GM12891 (cell line): ENCODE results near the gene EPHX1.

Experiments used
- DNase-seq: peaks from one replicate; pipeline ENCODE4 v3.0.0; 2011; ENCODE audit warnings: low spot score; ENCODE audit not compliant: insufficient read length
- FAIRE-seq: peaks from 2 replicates; lab custom pipeline; 2011; peaks lifted over from hg19 to GRCh38; lab: Jason Lieb, UNC
- PAX5 ChIP-seq: IDR thresholded peaks from 2 replicates; pipeline ENCODE4 v1.6.1; 2011; ENCODE audit warnings: low read length, moderate library complexity, mild to moderate bottlenecking; ENCODE audit not compliant: insufficient read depth, severe bottlenecking
- POLR2A ChIP-seq: IDR thresholded peaks from 2 replicates; pipeline ENCODE4 v1.6.1; 2011; ENCODE audit warnings: low read depth, low read length, control low read depth
- POLR2AphosphoS5 ChIP-seq: IDR thresholded peaks from 2 replicates; pipeline ENCODE4 v1.6.1; 2011; ENCODE audit warnings: low read depth, low read length, control low read depth
- POU2F2 ChIP-seq: IDR thresholded peaks from 2 replicates; pipeline ENCODE4 v1.6.1; 2011; ENCODE audit warnings: low read depth, mild to moderate bottlenecking, control low read depth, low read length, moderate library complexity
- SPI1 ChIP-seq: IDR thresholded peaks from 2 replicates; pipeline ENCODE4 v1.6.1; 2011; ENCODE audit warnings: low read depth, low read length, control low read depth
- TAF1 ChIP-seq: IDR thresholded peaks from 2 replicates; pipeline ENCODE4 v1.6.1; 2011; ENCODE audit warnings: low read depth, low read length, control low read depth

EPHX1 gene

DNA sequence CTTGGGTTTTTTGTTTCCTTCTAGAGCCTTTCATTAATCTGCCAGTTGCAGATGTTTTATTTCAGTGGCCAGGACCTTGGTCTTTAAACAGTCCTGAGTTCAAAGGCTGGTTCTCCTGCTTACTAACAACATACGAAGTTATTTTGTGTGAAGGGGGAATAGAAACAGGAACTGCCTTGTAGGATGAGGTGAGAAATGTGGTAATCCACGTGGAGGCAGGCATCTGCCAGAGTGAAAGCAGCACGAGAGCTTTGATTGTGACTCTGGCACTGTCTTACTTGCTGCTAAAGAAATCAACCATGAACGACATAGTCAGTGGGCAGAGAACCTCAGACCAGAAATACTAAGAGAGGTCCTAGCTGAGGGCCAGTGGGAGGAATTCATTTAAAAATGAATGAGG is 41.9 kb downstream of the EPHX1 start:
- TF ChIP-seq SPI1 (peak; percentile 92), TAF1 (no peak)
- FAIRE-seq (peak; percentile 83), DNase-seq (peak; percentile 47)

DNA sequence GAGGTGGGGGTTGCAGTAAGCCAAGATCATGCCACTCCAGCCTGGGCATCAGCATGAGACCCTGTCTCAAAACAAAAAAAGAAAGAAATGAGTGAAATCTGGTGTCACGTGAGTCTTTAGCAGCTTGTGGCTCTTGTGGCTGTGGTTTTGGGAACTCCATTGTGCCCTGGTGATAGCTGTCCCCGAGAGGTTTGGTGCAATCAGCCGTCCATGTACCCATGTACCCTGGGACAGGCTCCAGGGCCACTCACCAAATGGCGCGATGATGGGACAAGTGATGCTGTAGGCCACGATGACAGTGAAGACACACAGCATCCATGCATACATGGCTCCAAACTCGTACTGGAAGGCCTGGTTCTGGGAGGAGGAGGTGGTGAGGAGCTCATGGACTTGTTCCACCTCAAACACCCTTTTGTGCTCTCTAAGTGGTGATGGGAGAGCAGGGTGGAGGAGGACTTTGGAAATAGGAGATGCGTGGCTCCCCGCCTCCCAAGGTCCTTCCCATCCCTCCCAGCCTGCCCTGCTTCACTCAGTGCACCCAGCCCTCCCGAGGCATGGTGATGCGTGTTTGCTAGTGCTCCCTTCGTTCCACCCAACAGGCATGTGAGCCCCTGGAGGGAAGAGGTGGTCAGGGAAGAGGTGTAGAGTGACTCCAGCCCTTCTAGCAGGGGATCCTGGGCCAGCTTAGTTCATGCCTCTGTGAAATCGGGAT is 42.6 kb downstream of the EPHX1 start:
- no peak for TF ChIP-seq TAF1
- TF ChIP-seq PAX5: no peak
- no peak for TF ChIP-seq POU2F2
- TF ChIP-seq SPI1: no peak
- no peak for TF ChIP-seq POLR2A
- no peak for TF ChIP-seq POLR2AphosphoS5
- no peak for DNase-seq
- no peak for FAIRE-seq

DNA sequence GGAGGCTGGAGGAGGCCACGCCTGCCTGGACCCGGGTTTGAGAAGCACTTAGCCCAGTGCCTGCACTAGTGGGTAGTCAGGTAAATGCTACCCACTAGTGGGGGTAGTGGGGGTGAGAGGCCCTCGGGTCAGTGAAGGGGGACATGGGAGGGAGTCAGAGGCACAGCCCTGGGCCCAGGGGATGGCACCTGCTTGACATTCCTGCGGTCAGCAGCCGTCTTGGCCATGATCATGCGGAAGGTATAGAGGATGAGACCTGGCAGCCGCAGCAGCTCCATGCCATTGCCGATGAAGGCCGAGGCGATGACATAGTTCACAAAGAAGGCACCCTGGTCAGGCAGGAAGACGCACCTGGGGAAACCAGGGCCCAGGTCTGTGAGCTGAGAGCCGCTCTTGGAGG is 43.5 kb downstream of the EPHX1 start:
- TF ChIP-seq POLR2AphosphoS5: no peak
- no peak for TF ChIP-seq PAX5
- FAIRE-seq: no peak

DNA sequence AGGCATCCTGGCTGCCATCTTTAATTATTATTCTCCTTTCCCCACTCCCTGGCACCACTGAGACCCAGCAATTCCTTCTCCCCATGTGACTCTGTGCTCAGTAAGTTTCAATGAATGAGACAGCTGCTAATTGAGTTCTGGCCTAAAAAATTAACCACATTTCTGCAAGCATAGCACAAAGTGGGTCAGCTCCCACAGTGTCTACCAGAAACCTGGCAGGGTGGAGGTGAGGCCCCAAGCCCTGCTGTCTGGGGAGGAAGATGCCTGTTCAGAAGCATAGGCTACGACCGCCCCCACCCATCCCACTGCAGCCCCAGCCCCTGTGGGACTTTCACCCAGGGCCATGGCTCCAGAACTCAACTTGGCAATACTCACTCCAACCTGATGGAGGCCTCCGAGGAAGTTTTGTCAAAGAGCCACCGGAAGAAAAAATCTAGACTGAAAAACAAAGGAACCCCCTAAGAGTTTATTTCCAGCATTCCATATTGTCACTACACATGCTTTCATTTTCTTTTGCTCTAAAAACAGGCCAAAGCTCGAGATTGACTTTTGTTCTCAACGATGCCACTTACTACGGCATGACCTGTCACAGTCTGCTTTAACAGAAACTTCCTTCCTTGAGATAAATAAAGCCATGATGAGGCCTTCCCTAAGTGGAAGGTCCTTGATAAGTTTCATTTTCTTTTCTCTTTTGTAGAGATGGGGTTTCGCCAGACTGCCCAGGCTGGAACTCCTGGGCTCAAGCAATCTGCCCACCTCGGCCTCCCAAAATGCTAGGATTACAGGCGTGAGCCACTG is 45.8 kb downstream of the EPHX1 start:
- FAIRE-seq: no peak
- no peak for TF ChIP-seq POLR2AphosphoS5
- TF ChIP-seq POU2F2: no peak
- TF ChIP-seq PAX5: no peak
- TF ChIP-seq SPI1: no peak
- TF ChIP-seq POLR2A: no peak
- no peak for TF ChIP-seq TAF1
- no peak for DNase-seq

More for the DNA sequence above, 43.5 kb downstream of the EPHX1 start:
- DNase-seq: no peak

DNA sequence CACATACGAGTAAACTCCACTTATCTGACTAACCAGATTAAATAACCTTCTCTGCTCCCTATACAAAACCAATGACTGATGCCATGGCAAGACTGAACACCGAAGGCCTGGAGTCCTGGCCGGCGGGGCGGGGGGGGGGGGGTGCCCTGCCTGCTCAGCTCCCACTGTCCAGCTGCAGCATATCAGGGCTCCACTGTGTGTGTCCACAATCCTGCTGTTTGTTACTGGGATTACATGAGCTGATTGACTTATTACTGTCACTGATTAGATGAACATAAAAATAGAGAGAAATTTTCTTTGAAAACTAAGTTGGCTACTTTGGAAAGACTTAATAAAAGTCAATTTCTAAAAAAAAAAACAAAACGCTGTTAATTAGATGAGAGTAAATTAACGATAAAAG is 47.3 kb downstream of the EPHX1 start:
- FAIRE-seq (no peak), DNase-seq (no peak)
- TF ChIP-seq PAX5 (no peak), POU2F2 (no peak), TAF1 (no peak), SPI1 (no peak), POLR2AphosphoS5 (no peak), POLR2A (no peak)

DNA sequence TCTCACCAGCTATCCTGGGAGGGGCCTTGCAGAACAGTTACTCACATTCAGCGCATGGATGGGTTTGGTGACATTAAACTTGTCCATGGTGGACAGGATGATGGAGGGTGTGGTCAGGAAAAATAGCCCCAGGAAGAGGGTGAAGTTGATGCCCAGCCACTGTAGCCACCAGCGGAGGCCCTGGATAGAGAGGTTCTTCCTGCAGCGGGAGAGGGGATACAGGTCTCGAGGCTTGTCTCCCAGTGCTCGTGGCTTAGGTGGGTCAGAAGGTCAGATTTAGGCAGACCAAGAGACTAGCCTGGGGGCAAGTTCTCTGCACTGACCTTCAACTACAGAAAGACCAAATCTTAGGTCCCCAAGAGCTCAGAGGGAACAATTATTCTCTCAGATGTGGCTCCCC is 49.2 kb downstream of the EPHX1 start:
- no peak for TF ChIP-seq SPI1
- TF ChIP-seq POLR2AphosphoS5: no peak
- no peak for TF ChIP-seq POLR2A
- no peak for TF ChIP-seq PAX5
- TF ChIP-seq POU2F2: no peak
- TF ChIP-seq TAF1: no peak
- DNase-seq (no peak), FAIRE-seq (no peak)

DNA sequence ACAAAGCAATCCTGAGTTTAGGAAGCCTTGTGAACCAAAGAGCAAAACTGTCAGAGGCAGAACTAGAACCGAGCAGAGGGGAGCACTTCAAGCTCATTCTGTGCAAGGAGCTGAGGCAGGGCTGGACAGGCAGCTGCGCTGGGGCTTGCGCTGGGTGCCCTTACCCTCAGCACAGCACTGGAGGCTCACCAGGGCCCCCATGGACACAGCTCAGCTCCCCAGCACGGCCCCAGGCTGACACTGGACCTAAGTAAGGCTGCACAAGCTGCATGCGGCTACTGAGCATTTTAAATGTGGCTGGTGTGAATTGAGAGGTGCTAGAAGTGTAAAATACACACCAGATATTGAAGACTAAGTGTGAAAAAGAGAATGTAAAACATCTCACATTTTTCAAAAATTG is 50.2 kb downstream of the EPHX1 start:
- no peak for FAIRE-seq
- TF ChIP-seq POU2F2 (no peak), TAF1 (no peak), SPI1 (no peak), POLR2A (no peak), POLR2AphosphoS5 (no peak), PAX5 (no peak)
- no peak for DNase-seq

DNA sequence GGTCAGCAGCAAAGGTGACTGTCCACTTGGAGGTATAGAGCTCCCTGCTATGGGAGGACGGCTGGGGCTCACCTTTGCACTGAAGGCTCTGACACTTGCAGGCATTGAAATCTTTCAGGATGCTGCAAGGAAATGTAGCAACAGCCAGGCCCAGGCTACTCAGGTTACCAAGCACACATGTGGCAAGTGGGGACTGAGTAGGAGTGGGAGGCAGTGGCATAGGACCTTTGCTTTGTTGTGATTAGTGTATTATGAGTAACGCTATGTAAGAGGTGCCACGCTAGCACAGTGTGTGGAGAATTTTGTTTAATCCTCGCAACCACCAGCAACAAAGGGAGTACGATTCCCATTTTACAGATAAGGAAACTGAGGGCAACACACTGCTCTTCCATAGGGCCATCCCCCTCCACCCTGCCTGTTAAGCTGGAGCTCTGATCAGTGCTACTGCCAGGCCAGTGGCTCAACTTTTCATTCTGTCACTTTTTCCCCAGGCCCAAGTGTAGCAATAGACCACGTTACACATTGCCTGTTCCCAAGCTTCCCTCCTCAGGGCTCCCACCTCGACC is 51.0 kb downstream of the EPHX1 start:
- no peak for DNase-seq
- TF ChIP-seq POU2F2 (no peak), PAX5 (no peak), SPI1 (no peak), TAF1 (no peak), POLR2AphosphoS5 (no peak), POLR2A (no peak)
- FAIRE-seq: no peak

DNA sequence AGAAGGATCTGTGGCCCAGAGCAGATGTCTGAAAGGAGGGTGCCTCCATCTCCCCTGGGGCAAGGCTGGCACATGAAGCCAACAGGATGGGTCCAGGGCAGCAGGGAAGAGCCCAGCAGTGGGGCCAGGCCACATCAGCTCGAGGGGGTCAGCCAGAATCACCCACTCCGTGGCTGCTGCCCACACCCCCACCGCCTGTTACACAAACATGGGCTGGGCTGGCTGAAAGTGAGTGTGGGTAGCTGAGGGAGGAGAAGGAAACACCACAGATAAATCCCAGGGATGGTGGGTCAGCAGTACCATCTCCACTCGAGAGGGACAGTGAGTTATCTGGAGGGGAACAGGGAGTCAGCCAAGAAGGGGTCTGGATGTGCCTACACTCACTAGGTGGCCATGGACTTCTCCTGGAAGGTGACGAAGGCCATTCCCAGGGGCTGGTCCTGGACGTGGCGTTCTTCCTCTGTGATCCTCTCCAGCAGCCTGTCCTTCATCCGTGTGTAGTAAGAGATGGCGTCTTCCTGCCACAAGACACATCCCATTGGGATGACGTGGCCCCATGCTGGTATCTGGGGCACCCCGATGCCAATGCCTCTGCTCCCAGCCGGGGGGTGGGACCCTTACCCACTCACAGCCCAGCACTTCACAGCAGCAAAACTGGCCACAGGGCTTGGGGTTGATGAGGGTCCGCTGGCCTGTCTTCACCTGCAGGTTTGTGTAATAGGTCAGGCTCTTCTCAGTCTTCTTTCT is 52.1 kb downstream of the EPHX1 start:
- FAIRE-seq (no peak), DNase-seq (no peak)
- no peak for TF ChIP-seq PAX5
- TF ChIP-seq POLR2AphosphoS5: no peak
- no peak for TF ChIP-seq POLR2A
- TF ChIP-seq SPI1: no peak
- TF ChIP-seq POU2F2: no peak
- no peak for TF ChIP-seq TAF1
